ENCODE data around the gene OR2AT4.

DNA sequence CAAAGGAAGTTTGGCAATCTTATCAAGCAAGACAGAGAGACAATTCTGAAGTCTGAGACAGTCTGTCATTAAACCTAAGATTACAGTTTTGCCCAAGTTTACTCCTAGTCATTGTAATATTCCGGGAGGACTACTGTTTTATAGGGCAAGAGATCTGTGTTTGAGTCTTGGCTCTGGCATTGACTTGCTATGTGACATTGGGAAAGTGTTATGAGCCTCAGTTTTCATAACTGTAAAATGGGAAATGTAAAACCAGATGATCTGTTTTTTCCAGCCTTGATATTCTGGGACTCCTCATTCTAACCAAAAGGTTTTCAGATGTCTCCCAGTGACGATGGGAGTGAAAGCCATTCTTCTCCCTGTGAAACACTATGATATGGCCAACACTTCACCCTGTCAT is 29.9 kb upstream of the OR2AT4 start:
- TF ChIP-seq, protein P1, sequence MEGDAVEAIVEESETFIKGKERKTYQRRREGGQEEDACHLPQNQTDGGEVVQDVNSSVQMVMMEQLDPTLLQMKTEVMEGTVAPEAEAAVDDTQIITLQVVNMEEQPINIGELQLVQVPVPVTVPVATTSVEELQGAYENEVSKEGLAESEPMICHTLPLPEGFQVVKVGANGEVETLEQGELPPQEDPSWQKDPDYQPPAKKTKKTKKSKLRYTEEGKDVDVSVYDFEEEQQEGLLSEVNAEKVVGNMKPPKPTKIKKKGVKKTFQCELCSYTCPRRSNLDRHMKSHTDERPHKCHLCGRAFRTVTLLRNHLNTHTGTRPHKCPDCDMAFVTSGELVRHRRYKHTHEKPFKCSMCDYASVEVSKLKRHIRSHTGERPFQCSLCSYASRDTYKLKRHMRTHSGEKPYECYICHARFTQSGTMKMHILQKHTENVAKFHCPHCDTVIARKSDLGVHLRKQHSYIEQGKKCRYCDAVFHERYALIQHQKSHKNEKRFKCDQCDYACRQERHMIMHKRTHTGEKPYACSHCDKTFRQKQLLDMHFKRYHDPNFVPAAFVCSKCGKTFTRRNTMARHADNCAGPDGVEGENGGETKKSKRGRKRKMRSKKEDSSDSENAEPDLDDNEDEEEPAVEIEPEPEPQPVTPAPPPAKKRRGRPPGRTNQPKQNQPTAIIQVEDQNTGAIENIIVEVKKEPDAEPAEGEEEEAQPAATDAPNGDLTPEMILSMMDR (IDR thresholded peaks at IDR 0.05 in 8 of 11, conservative IDR thresholded peaks at IDR 0.05 in 3 of 11): no peak
- TF ChIP-seq POLR2AphosphoS5 (IDR thresholded peaks at IDR 0.05) (no peak), POLR2A (IDR thresholded peaks at IDR 0.05) (no peak)
